K562 (cell line): ENCODE results near the gene NT5DC1. TPM values are rescaled to one million over a fixed set of nuclear protein-coding genes. Genes with fewer than 3 reads are reported as not detected.
A peak's percentile ranks its signal among the peaks of the same experiment; 100 is the strongest.

Experiments
- CCNT2 ChIP-seq: IDR thresholded peaks from 2 replicates; pipeline ENCODE4 v1.6.1; 2011; ENCODE audit warnings: borderline replicate concordance, low read depth, mild to moderate bottlenecking, moderate library complexity, mixed read lengths, low read length; ENCODE audit not compliant: insufficient read length; ENCODE audit errors: extremely low read depth
- ERF ChIP-seq: fragments of 450-650 bp; formaldehyde crosslinking; IDR thresholded peaks from 2 replicates; pipeline ENCODE4 v1.4.0; 2020; ENCODE audit warnings: mild to moderate bottlenecking, mixed read lengths
- FUS ChIP-seq: fragments of 200-400 bp; formaldehyde crosslinking; optimal IDR thresholded peaks from 2 replicates; pipeline ENCODE3; 2017; ENCODE audit warnings: low read depth, low read length
- GATAD2A ChIP-seq: fragments of 450-650 bp; IDR thresholded peaks from 2 replicates; pipeline ENCODE4 v1.6.1; 2017
- GTF2E2 ChIP-seq: fragments of 200-800 bp; sonication (Bioruptor generic); IDR thresholded peaks from 2 replicates; pipeline ENCODE4 v1.6.1; 2016; ENCODE audit warnings: missing genetic modification characterization, missing compliant biosample characterization
- NFYB ChIP-seq: IDR thresholded peaks from 2 replicates; pipeline ENCODE4 v1.6.1; 2011; ENCODE audit warnings: mild to moderate bottlenecking, moderate library complexity; ENCODE audit not compliant: insufficient read length; ENCODE audit errors: extremely low read depth
- NONO ChIP-seq, 2 experiments: fragments of 200-400 bp in 1 of 2; fragments of 450-650 bp in 1 of 2; formaldehyde crosslinking in 1 of 2; IDR thresholded peaks; 2 replicates each; pipeline ENCODE4 v1.6.1; 2017; ENCODE audit warnings: low read depth in 2 of 2, mild to moderate bottlenecking in 2 of 2, moderate library complexity in 2 of 2, low read length in 1 of 2
- PHB2 ChIP-seq: fragments of 450-650 bp; IDR thresholded peaks from 2 replicates; pipeline ENCODE4 v1.6.1; 2017; ENCODE audit warnings: low read depth
- PRMT5 ChIP-seq: sonication (generic); formaldehyde crosslinking; IDR thresholded peaks from 2 replicates; pipeline ENCODE4 v1.5.0; 2020; ENCODE audit warnings: missing genetic modification reagents
- RAD21 ChIP-seq, 2 experiments: fragments of 250-450 bp in 1 of 2; fragments of 450-650 bp in 1 of 2; sonication (Bioruptor Pico) in 1 of 2; formaldehyde crosslinking in 1 of 2; IDR thresholded peaks in 1 of 2; conservative IDR thresholded peaks in 1 of 2; 2 replicates each; pipeline versions ENCODE4 v1.4.0 to v1.8.0; 2020 to 2022; ENCODE audit warnings: mild to moderate bottlenecking in 2 of 2, moderate library complexity in 1 of 2
- RBM14 ChIP-seq: fragments of 200-400 bp; formaldehyde crosslinking; IDR thresholded peaks from 2 replicates; pipeline ENCODE4 v1.6.1; 2018; ENCODE audit warnings: low read depth, mild to moderate bottlenecking, low read length, moderate library complexity, borderline replicate concordance; ENCODE audit not compliant: insufficient read depth
- SRSF1 ChIP-seq: fragments of 200-400 bp; formaldehyde crosslinking; IDR thresholded peaks from 2 replicates; pipeline ENCODE4 v1.6.1; 2017; ENCODE audit warnings: mild to moderate bottlenecking, low read depth, low read length, moderate library complexity
- TBL1XR1 ChIP-seq, 2 experiments: IDR thresholded peaks; 2 replicates each; pipeline ENCODE4 v1.6.1; 2012; ENCODE audit warnings: improper control_type of control experiment in 2 of 2, low read length in 2 of 2, mild to moderate bottlenecking in 1 of 2
- ZNF76 ChIP-seq: fragments of 250-450 bp; sonication (Bioruptor Pico); IDR thresholded peaks from 2 replicates; pipeline ENCODE4 v1.4.0; 2020; ENCODE audit warnings: mild to moderate bottlenecking, moderate library complexity, borderline replicate concordance
- polyA plus RNA-seq, 8 experiments: library from polyadenylated mRNA; depleted of rRNA in 4 of 8; stranded (reverse) in 5 of 8; unstranded in 3 of 8; fragments of >200 nt; fragmentation: Nextera tagmentation in 2 of 8; fragmentation: Illumina TruSeq in 1 of 8; extraction: Ambion mirVana in 2 of 8; extraction: Trizol in 1 of 8; gene quantifications; 2 replicates each; pipeline versions ENCODE4 v1.2.1 to v1.2.3, GENCODE V29; 2011 to 2014; ENCODE audit warnings: inconsistent platforms in 1 of 8, missing spikeins in 1 of 8
- total RNA-seq, 7 experiments: library from RNA; depleted of rRNA in 6 of 7; stranded (reverse); fragments of >200 nt in 6 of 7; fragmentation: Illumina TruSeq in 2 of 7; extraction: Trizol in 2 of 7; gene quantifications; 2 replicates each; pipeline versions ENCODE4 v1.2.1 to v1.2.3, GENCODE V29; 2011 to 2021; ENCODE audit warnings: low replicate concordance in 1 of 7
- TF ChIP-seq, protein P1 (sequence below), 2 experiments: fragments of 450-650 bp; formaldehyde crosslinking in 1 of 2; IDR thresholded peaks; 2 replicates each; pipeline versions ENCODE4 v1.4.0 to v1.6.1; 2014 to 2020; ENCODE audit warnings: mild to moderate bottlenecking in 2 of 2, borderline replicate concordance in 1 of 2, low read depth in 1 of 2
- TF ChIP-seq, protein P2 (sequence below): fragments of 450-650 bp; IDR thresholded peaks from 2 replicates; pipeline ENCODE4 v1.6.1; 2016; ENCODE audit warnings: mild to moderate bottlenecking

Gene NT5DC1
- total and polyA plus RNA-seq, 9 of the 15 experiments (the other 6 are each of a cell fraction or from before 2014, with no cell fraction given): 4.9 to 28.5 (median 16.3) TPM

DNA sequence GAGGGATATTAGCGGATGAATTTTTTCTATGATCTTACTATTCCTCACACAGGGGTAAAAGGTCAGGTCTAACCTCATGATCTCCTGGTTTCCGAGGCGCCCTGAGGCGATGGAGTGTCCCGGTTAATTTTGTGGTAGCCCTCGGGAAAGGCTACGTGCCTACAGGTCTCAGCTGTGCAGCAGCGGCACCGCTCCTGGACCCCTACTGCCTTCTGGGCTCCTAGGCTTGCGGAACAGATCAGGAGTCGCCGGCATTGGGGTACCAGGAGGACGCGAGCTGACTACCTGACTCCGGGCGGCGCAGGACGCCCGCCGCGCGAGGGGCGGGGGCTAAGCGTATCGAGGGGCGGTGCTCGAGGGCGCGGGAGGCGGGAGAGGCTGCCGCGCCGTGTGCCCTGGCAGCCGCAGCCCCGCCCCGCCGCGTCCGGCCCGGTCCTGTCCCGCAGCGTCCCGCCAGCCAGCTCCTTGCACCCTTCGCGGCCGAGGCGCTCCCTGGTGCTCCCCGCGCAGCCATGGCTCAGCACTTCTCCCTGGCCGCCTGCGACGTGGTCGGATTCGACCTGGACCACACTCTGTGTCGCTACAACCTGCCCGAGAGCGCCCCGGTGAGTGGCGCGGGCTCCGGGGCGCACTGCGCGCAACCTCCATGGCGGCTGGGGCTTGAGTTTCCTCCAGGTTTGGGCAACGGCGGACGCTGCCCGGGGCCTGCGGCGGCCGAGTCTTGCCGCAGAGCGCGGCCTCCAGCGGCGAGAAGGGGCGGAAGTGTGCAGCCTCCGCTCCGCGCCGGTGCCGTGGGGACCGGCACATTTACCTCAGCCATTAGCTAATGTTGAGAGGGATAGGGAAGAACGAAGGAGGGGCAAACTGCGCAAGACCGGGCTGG is at the start of gene NT5DC1 (continued):
- TF ChIP-seq, protein P1, sequence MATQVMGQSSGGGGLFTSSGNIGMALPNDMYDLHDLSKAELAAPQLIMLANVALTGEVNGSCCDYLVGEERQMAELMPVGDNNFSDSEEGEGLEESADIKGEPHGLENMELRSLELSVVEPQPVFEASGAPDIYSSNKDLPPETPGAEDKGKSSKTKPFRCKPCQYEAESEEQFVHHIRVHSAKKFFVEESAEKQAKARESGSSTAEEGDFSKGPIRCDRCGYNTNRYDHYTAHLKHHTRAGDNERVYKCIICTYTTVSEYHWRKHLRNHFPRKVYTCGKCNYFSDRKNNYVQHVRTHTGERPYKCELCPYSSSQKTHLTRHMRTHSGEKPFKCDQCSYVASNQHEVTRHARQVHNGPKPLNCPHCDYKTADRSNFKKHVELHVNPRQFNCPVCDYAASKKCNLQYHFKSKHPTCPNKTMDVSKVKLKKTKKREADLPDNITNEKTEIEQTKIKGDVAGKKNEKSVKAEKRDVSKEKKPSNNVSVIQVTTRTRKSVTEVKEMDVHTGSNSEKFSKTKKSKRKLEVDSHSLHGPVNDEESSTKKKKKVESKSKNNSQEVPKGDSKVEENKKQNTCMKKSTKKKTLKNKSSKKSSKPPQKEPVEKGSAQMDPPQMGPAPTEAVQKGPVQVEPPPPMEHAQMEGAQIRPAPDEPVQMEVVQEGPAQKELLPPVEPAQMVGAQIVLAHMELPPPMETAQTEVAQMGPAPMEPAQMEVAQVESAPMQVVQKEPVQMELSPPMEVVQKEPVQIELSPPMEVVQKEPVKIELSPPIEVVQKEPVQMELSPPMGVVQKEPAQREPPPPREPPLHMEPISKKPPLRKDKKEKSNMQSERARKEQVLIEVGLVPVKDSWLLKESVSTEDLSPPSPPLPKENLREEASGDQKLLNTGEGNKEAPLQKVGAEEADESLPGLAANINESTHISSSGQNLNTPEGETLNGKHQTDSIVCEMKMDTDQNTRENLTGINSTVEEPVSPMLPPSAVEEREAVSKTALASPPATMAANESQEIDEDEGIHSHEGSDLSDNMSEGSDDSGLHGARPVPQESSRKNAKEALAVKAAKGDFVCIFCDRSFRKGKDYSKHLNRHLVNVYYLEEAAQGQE (IDR thresholded peaks at IDR 0.05; ENCODE audit: borderline replicate concordance): peak; percentile 69
- TF ChIP-seq, protein P1 (CRISPR knock-in tag; IDR thresholded peaks at IDR 0.05; ENCODE audit: low read depth): no peak; the same call in 1 of the 2 replicates
- no peak for TF ChIP-seq ZNF76 (CRISPR knock-in tag)
- TF ChIP-seq ERF (CRISPR knock-in tag): no peak
- peak; percentile 36 for TF ChIP-seq FUS
- TF ChIP-seq RBM14: no peak
- TF ChIP-seq CCNT2: peak; percentile 58
- TF ChIP-seq TBL1XR1 (IDR thresholded peaks at IDR 0.05; ENCODE audit: low read length in 2 of 2): no peak
- peak; percentile 26; the same call in 1 of the 2 replicates for TF ChIP-seq GTF2E2 (tag)
- TF ChIP-seq PRMT5: no peak
- TF ChIP-seq NONO (IDR thresholded peaks at IDR 0.05; ENCODE audit: low read depth in 2 of 2, low read length in 1 of 2): peak in 1 of 2 experiments; percentile 69; a peak in 3 of 4 replicates
- TF ChIP-seq RAD21 (CRISPR knock-in tag; conservative IDR thresholded peaks at IDR 0.05 in 1 of 2, IDR thresholded peaks at IDR 0.05 in 1 of 2): peak in 1 of 2 experiments; percentile 39; a peak in 2 of 4 replicates
- TF ChIP-seq NFYB: no peak
- TF ChIP-seq, protein P2, sequence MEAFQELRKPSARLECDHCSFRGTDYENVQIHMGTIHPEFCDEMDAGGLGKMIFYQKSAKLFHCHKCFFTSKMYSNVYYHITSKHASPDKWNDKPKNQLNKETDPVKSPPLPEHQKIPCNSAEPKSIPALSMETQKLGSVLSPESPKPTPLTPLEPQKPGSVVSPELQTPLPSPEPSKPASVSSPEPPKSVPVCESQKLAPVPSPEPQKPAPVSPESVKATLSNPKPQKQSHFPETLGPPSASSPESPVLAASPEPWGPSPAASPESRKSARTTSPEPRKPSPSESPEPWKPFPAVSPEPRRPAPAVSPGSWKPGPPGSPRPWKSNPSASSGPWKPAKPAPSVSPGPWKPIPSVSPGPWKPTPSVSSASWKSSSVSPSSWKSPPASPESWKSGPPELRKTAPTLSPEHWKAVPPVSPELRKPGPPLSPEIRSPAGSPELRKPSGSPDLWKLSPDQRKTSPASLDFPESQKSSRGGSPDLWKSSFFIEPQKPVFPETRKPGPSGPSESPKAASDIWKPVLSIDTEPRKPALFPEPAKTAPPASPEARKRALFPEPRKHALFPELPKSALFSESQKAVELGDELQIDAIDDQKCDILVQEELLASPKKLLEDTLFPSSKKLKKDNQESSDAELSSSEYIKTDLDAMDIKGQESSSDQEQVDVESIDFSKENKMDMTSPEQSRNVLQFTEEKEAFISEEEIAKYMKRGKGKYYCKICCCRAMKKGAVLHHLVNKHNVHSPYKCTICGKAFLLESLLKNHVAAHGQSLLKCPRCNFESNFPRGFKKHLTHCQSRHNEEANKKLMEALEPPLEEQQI: no peak
- TF ChIP-seq PHB2: no peak
- no peak for TF ChIP-seq SRSF1
- TF ChIP-seq GATAD2A: 0 out of 2 replicates have a peak, but pooled peaks have one; percentile 29
